ENCODE data around the gene FOXQ1. TPM values are rescaled to one million over a fixed set of nuclear protein-coding genes. Genes with fewer than 3 reads are reported as not detected.
A peak's percentile ranks its signal among the peaks of the same experiment; 100 is the strongest.

The FOXQ1 gene
- total and polyA plus RNA-seq, 2 of the 13 experiments (the other 11 are each of a cell fraction or from before 2014, with no cell fraction given) = 35.2 to 39.8 TPM

DNA sequence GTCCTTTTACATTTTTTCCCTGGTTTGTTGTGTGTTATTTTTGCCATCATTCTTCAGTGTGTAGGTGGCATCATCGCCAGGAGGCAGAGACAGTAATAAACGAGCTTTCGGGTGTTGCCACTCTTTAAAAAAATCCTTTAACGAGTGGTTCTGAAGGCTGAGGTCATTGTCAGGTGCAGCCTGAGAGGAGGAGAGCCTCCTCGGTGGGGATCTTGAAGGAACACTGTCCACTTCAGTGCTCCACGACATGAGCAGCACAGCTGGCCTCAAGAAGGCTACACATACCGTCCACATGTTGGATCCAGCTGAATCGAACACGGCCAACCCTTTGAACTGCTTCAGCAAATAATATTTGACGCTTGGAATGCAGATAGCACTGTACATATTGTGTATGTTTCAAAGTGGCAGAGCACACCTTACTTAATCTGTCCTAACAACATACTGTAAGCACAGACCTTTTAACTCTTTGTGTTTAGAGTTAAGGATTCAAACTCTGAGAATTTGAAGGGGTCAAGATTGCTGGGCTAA is 48.0 kb upstream of the FOXQ1 start (continued):
- TF ChIP-seq, protein P1, sequence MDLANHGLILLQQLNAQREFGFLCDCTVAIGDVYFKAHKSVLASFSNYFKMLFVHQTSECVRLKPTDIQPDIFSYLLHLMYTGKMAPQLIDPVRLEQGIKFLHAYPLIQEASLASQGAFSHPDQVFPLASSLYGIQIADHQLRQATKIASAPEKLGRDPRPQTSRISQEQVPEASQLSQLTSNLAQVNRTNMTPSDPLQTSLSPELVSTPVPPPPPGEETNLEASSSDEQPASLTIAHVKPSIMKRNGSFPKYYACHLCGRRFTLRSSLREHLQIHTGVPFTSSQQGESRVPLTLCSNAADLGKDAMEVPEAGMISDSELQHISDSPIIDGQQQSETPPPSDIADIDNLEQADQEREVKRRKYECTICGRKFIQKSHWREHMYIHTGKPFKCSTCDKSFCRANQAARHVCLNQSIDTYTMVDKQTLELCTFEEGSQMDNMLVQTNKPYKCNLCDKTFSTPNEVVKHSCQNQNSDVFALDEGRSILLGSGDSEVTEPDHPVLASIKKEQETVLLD (CRISPR knock-in tag; IDR thresholded peaks at IDR 0.05; ENCODE audit: low read depth) = no peak
- peak; percentile 93 for TF ChIP-seq HNF4A (CRISPR knock-in tag; IDR thresholded peaks at IDR 0.05)
- no peak for TF ChIP-seq ZNF432 (CRISPR knock-in tag; IDR thresholded peaks at IDR 0.05; ENCODE audit: borderline replicate concordance)
- 0 out of 2 replicates have a peak, but pooled peaks have one; percentile 55 for TF ChIP-seq ZFP36L1 (CRISPR knock-in tag; IDR thresholded peaks at IDR 0.05)
- TF ChIP-seq MTA3 (CRISPR knock-in tag; IDR thresholded peaks at IDR 0.05) = no peak
- no peak for TF ChIP-seq ZNF496 (CRISPR knock-in tag; IDR thresholded peaks at IDR 0.05; ENCODE audit: insufficient replicate concordance)
- TF ChIP-seq ZBTB39 (CRISPR knock-in tag; IDR thresholded peaks at IDR 0.05) = no peak
- TF ChIP-seq TEAD3 (CRISPR knock-in tag; optimal IDR thresholded peaks at IDR 0.05; ENCODE audit: borderline replicate concordance) = peak; percentile 99
- no peak for TF ChIP-seq NBN (conservative IDR thresholded peaks at IDR 0.05)
- TF ChIP-seq, protein P2, sequence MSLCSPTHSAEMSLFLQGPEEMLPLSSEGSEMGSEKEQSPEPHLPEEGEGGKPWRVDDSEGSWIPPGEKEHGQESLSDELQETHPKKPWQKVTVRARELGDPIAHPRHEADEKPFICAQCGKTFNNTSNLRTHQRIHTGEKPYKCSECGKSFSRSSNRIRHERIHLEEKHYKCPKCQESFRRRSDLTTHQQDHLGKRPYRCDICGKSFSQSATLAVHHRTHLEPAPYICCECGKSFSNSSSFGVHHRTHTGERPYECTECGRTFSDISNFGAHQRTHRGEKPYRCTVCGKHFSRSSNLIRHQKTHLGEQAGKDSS (CRISPR knock-in tag; IDR thresholded peaks at IDR 0.05; ENCODE audit: borderline replicate concordance, low read depth) = 0 out of 2 replicates have a peak, but pooled peaks have one; percentile 63
- TF ChIP-seq, protein P3, sequence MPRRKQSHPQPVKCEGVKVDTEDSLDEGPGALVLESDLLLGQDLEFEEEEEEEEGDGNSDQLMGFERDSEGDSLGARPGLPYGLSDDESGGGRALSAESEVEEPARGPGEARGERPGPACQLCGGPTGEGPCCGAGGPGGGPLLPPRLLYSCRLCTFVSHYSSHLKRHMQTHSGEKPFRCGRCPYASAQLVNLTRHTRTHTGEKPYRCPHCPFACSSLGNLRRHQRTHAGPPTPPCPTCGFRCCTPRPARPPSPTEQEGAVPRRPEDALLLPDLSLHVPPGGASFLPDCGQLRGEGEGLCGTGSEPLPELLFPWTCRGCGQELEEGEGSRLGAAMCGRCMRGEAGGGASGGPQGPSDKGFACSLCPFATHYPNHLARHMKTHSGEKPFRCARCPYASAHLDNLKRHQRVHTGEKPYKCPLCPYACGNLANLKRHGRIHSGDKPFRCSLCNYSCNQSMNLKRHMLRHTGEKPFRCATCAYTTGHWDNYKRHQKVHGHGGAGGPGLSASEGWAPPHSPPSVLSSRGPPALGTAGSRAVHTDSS (CRISPR knock-in tag; conservative IDR thresholded peaks at IDR 0.05) = no peak
- TF ChIP-seq ZNF34 (CRISPR knock-in tag; IDR thresholded peaks at IDR 0.05; ENCODE audit: borderline replicate concordance) = peak; percentile 61; the same call in 1 of the 2 replicates
- TF ChIP-seq POLR2A (IDR thresholded peaks at IDR 0.05; ENCODE audit: insufficient read depth in 1 of 2, low read depth in 2 of 2, low read length in 2 of 2) = peak; percentile 43 to 54; a peak in 1 of 4 replicates
- TF ChIP-seq RXRA (CRISPR knock-in tag; IDR thresholded peaks at IDR 0.05) = peak; percentile 88; the same call in 1 of the 2 replicates
